GOT3 (cell line): ENCODE measurements around the gene RBBP4.
"Not testable (repeated sequence)": the region's sequence is repeated elsewhere in the genome, so short reads cannot be mapped to it uniquely, and the experiment has no call there.

Experiments used
- DNase-seq: peaks from one replicate; lab custom pipeline; 2025; ENCODE audit warnings: mixed read lengths; lab: John Stamatoyannopoulos, UW

The RBBP4 gene

GRCh38 chr1:32693455-32694174 is 42.6 kb downstream of the RBBP4 start:
- DNase-seq = no peak

GRCh38 chr1:32695098-32695904 is 44.3 kb downstream of the RBBP4 start:
- DNase-seq = no peak

- DNase-seq = no peak
These were observed 45.0 kb downstream of the RBBP4 start for GRCh38 chr1:32696041-32696440.

GRCh38 chr1:32696996-32697395 is 46.0 kb downstream of the RBBP4 start:
- not testable (repeated sequence) for DNase-seq

GRCh38 chr1:32701421-32701911 is 50.5 kb downstream of the RBBP4 start:
- DNase-seq = no peak

- DNase-seq = no peak
These were observed 51.1 kb downstream of the RBBP4 start for GRCh38 chr1:32701951-32702598.

GRCh38 chr1:32702599-32703478 is 51.8 kb downstream of the RBBP4 start, which contains the start of gene SYNC:
Gene SYNC, minus strand, starts transcription at chr1:32702770. Its CDS starts 110 bp downstream, at chr1:32702660.
- DNase-seq = peak; percentile 55

GRCh38 chr1:32703479-32704291 is 52.7 kb downstream of the RBBP4 start:
- DNase-seq = peak; percentile 77

- DNase-seq = no peak
These were observed 54.5 kb downstream of the RBBP4 start for GRCh38 chr1:32705516-32705915.

- no peak for DNase-seq
These were observed 55.5 kb downstream of the RBBP4 start for GRCh38 chr1:32706491-32706890.

- no peak for DNase-seq
These were observed 58.1 kb downstream of the RBBP4 start for GRCh38 chr1:32709075-32709474.

- DNase-seq = no peak
These were observed 58.5 kb downstream of the RBBP4 start for GRCh38 chr1:32709476-32709875.

- DNase-seq = not testable (repeated sequence)
These were observed 60.2 kb downstream of the RBBP4 start for GRCh38 chr1:32711221-32711620.

GRCh38 chr1:32713081-32713480 is 62.1 kb downstream of the RBBP4 start:
- no peak for DNase-seq

- no peak for DNase-seq
These were observed 63.3 kb downstream of the RBBP4 start for GRCh38 chr1:32714277-32714676.

GRCh38 chr1:32715901-32716311 is 64.9 kb downstream of the RBBP4 start:
- no peak for DNase-seq

GRCh38 chr1:32716312-32717148 is 65.5 kb downstream of the RBBP4 start:
- no peak for DNase-seq

GRCh38 chr1:32717503-32717902 is 66.5 kb downstream of the RBBP4 start:
- no peak for DNase-seq

GRCh38 chr1:32718036-32718435 is 67.0 kb downstream of the RBBP4 start:
- DNase-seq = no peak

- no peak for DNase-seq
These were observed 67.5 kb downstream of the RBBP4 start for GRCh38 chr1:32718527-32718926.
